A673 (cell line): Measurements from ENCODE around the gene GDF10. TPM values are rescaled to one million over a fixed set of nuclear protein-coding genes. Genes with fewer than 3 reads are reported as not detected.

Source experiments
- BruUV-seq: library from RNA; stranded (reverse); fragments of 400-500 nt; replicated peaks from 2 replicates; lab custom pipeline; 2021; lab: Mats Ljungman, UMichigan
- CTCF ChIA-PET: fragments of 300-600 bp; sonication (Branson Sonifier 250); formaldehyde crosslinking; loops from one replicate; lab custom pipeline; 2022; ENCODE audit warnings: antibody characterized with exemption; lab: Charles Lee
- POLR2A ChIA-PET: fragments of 300-600 bp; sonication (Branson Sonifier 250); formaldehyde crosslinking; loops from one replicate; lab custom pipeline; 2022; ENCODE audit warnings: antibody characterized with exemption; ENCODE audit not compliant: low non-redundant PET; lab: Charles Lee
- DNase-seq: peaks from one replicate; pipeline ENCODE4 v3.0.0-alpha.2; 2015; ENCODE audit warnings: low spot score
- H3K27ac ChIP-seq: fragments of 200-600 bp; sonication (generic); 2 replicates; pipeline ENCODE4 v1.5.1; 2016; ENCODE audit warnings: mixed run types, low read depth, mild to moderate bottlenecking, mixed read lengths, antibody characterized with exemption, low read length; ENCODE audit not compliant: poor library complexity, severe bottlenecking
- H3K27me3 ChIP-seq: fragments of 200-600 bp; sonication (generic); replicated peaks from 2 replicates; pipeline ENCODE4 v1.6.1; 2017; ENCODE audit warnings: mixed run types, low read depth, mild to moderate bottlenecking, mixed read lengths, antibody characterized with exemption, low read length; ENCODE audit not compliant: insufficient read depth, poor library complexity
- H3K36me3 ChIP-seq: fragments of 200-600 bp; sonication (generic); 2 replicates; pipeline ENCODE4 v1.6.1; 2016; ENCODE audit warnings: mixed run types, mild to moderate bottlenecking, mixed read lengths, antibody characterized with exemption, low read length; ENCODE audit not compliant: insufficient read depth, poor library complexity, severe bottlenecking
- H3K4me1 ChIP-seq: fragments of 200-600 bp; sonication (generic); 2 replicates; pipeline ENCODE4 v1.6.1; 2017; ENCODE audit warnings: mixed run types, mild to moderate bottlenecking, mixed read lengths, antibody characterized with exemption, low read length; ENCODE audit not compliant: insufficient read depth, poor library complexity, severe bottlenecking
- H3K4me3 ChIP-seq: fragments of 200-600 bp; sonication (generic); 2 replicates; pipeline ENCODE4 v1.5.1; 2016; ENCODE audit warnings: low read depth, mixed run types, mild to moderate bottlenecking, mixed read lengths, low read length; ENCODE audit not compliant: poor library complexity, severe bottlenecking
- H3K9me3 ChIP-seq: fragments of 200-600 bp; sonication (generic); 2 replicates; pipeline ENCODE4 v1.6.1; 2016; ENCODE audit warnings: mixed run types, low read depth, mild to moderate bottlenecking, mixed read lengths, antibody characterized with exemption, low read length; ENCODE audit not compliant: poor library complexity, severe bottlenecking
- EZH2 ChIP-seq: fragments of 200-600 bp; sonication (generic); IDR thresholded peaks from 2 replicates; pipeline ENCODE4 v1.6.1; 2017; ENCODE audit warnings: borderline replicate concordance, low read depth, mild to moderate bottlenecking, mixed read lengths, antibody characterized with exemption, low read length; ENCODE audit not compliant: poor library complexity, severe bottlenecking
- intact Hi-C: fragments of 100-400 bp; cut with micrococcal nuclease; formaldehyde crosslinking; loops from one replicate; pipeline ENCODE4 v1.10.0; 2022; ENCODE audit not compliant: unreplicated experiment
- total RNA-seq: library from RNA; stranded (reverse); gene quantifications from 2 replicates; pipeline ENCODE4 v1.2.3, GENCODE V29; 2021
- TF ChIP-seq, protein P1 (sequence below): fragments of 300-800, 200-600 bp; sonication (generic); conservative IDR thresholded peaks from 2 replicates; pipeline ENCODE4 v1.5.1; 2017; ENCODE audit warnings: low read depth, mild to moderate bottlenecking, antibody characterized with exemption, low read length, moderate library complexity, mixed read lengths

GDF10 gene
- total RNA-seq, 1 experiment from 2014 or later, result 0.45 TPM

DNA sequence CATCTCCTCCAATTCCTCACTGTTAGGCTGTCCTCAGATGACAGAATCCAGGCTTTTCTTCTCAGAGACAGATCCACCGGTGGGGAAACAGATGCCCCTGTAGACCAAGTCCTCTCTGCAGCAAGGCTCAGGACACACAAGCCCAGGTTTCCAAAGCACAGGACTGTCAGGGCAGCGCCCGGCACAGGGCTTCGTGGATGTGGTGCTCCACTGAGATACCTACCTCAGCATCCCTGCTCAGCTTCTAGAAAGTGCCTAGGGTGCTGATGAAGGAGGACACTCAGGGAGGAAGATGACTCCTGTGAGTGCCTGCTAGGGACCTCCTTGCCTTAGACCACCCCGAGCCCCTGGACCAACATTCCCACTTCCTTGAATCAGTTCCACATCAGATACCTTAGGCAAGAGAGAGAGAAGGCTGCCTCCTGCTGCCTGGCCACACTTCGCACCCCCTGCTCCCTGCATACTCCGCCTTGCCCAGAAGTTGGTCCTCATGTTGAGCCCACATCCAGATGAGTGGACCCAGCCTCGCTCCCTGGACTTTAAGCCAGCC is 39.3 kb downstream of the GDF10 start:
- no peaks in the 10 kb centered on the region for H3K4me1 ChIP-seq
- ChIA-PET POLR2A (no interaction called here), CTCF (no interaction called here)
- intact Hi-C loops, result no loop called here
- no TSS peak for BruUV-seq
- H3K27me3 ChIP-seq, result no peaks in the 10 kb centered on the region
- TF ChIP-seq EZH2, result no peak
- TF ChIP-seq, protein P1, sequence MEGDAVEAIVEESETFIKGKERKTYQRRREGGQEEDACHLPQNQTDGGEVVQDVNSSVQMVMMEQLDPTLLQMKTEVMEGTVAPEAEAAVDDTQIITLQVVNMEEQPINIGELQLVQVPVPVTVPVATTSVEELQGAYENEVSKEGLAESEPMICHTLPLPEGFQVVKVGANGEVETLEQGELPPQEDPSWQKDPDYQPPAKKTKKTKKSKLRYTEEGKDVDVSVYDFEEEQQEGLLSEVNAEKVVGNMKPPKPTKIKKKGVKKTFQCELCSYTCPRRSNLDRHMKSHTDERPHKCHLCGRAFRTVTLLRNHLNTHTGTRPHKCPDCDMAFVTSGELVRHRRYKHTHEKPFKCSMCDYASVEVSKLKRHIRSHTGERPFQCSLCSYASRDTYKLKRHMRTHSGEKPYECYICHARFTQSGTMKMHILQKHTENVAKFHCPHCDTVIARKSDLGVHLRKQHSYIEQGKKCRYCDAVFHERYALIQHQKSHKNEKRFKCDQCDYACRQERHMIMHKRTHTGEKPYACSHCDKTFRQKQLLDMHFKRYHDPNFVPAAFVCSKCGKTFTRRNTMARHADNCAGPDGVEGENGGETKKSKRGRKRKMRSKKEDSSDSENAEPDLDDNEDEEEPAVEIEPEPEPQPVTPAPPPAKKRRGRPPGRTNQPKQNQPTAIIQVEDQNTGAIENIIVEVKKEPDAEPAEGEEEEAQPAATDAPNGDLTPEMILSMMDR, result no peak
- no peaks in the 10 kb centered on the region for H3K9me3 ChIP-seq
- no peak overlapping the region for H3K4me3 ChIP-seq
- H3K27ac ChIP-seq, result no peak overlapping the region
- DNase-seq, result no peak
- H3K36me3 ChIP-seq, result no peaks in the 10 kb centered on the region

DNA sequence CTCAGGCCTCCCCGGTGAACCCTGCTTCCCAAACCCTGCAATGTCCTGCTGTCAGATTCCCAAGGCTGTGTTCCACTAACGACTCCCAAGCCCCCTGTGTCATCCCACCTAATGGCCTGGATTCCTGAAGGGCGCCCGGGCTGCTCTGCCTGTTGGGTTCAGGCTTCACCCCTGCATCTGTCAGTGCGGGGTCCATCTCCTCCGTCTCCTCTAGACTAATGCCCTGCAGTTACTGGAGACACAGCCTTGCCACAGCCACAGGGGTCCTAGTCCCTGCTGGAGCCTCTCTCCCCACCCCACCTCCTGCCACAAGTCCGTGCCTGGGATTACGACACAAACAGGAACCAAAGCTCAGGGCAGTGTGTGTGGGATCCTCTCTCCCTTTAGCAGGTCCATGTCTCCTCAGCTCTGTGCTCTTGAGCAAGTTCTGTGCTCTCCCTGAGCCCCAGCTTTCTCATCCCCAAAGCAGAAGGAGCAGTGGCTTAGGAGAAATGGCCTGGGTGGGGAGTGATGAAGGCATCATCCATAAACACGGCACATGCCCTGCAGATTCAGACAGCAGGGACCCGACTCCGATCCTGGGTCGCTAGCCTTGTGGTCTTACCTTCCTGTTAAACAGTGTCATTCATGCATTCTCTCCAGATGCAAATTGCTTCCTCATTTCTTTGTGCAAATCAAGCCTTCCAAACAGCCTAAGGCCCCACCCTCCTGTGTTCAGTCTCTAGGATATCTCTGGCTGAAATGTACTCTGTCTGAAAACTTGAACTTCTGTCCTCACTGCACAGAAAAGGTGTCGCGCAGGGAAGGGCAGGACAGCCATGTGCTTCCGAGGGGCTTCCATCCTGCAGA is 40.0 kb downstream of the GDF10 start:
- no peak overlapping the region for H3K27ac ChIP-seq
- H3K27me3 ChIP-seq, result no peaks in the 10 kb centered on the region
- ChIA-PET POLR2A (no interaction called here), CTCF (interaction anchor here (1.0 kb wide), 2 partner anchors 292 to 315 kb away, joined by 4 to 6 read pairs; no protein-coding TSS in a partner anchor)
- no peak for DNase-seq
- H3K4me1 ChIP-seq, result no peaks in the 10 kb centered on the region
- H3K9me3 ChIP-seq, result no peaks in the 10 kb centered on the region
- TF ChIP-seq, protein P1, result no peak
- no peak for TF ChIP-seq EZH2
- intact Hi-C loops, result no loop called here
- H3K4me3 ChIP-seq, result no peak overlapping the region
- BruUV-seq, result no TSS peak
- no peaks in the 10 kb centered on the region for H3K36me3 ChIP-seq

DNA sequence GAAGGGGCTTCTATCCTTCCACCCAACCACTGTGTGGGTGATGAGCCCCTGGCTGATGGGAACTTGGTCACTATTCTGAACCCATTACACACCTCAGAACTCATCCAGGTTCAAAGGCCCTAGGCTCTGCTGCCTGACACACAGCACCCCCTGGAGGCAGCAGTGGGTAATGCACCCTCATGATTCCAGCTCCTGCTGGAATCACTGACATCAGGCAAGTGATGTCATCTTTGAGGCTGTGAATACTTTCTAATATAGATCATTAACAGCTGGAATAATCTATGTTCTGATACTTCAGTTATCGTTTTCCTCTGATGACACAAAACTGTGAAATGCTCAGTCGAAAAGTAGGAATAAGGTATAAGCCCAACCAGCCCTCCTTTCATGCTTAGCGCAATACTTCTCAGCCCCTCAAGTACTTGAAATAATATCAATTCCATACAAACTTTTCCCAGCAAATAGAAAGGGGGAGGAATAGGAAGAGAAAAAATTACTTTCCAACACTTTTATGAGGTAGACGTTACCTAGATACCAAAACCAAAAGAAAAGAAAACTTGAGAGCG is 40.7 kb downstream of the GDF10 start:
- TF ChIP-seq, protein P1, result peak; percentile 93
- TF ChIP-seq EZH2, result no peak
- H3K36me3 ChIP-seq, result no peaks in the 10 kb centered on the region
- no TSS peak for BruUV-seq
- intact Hi-C loops, result no loop called here
- no peaks in the 10 kb centered on the region for H3K9me3 ChIP-seq
- POLR2A ChIA-PET, result no interaction called here
- no peaks in the 10 kb centered on the region for H3K27me3 ChIP-seq
- CTCF ChIA-PET, result interaction anchor here (0.6 to 1.0 kb wide), 3 partner anchors 293 to 343 kb away, joined by 3 to 6 read pairs (median 4); no protein-coding TSS in a partner anchor
- H3K4me3 ChIP-seq, result no peak overlapping the region
- no peaks in the 10 kb centered on the region for H3K4me1 ChIP-seq
- peak; percentile 58 for DNase-seq
- H3K27ac ChIP-seq, result no peak overlapping the region
